Psoas muscle (tissue), 8 donors: Measurements from ENCODE around the gene LRRC71. TPM values are rescaled to one million over a fixed set of nuclear protein-coding genes. Genes with fewer than 3 reads are reported as not detected.

ENCODE experiments used
- ATAC-seq, 4 donors: fragments of 200-7000 bp; cut with Tn5 transposase; one replicate each; pipeline ENCODE4 v1.9.1; 2020; ENCODE audit warnings: moderate library complexity in 3 of 4, mild to moderate bottlenecking in 2 of 4
- DNase-seq, 2 donors: peaks; one replicate each; pipeline ENCODE4 v3.0.0-alpha.2; 2020
- H3K27ac ChIP-seq: fragments of 200-600 bp; one replicate; pipeline ENCODE4 v1.8.0; 2022
- H3K27me3 ChIP-seq, 3 donors: fragments of 200-600 bp in 1 of 3; one replicate each; pipeline versions ENCODE4 v1.6.1 to v1.8.0; 2013 to 2022; ENCODE audit warnings: low read length in 2 of 3, mild to moderate bottlenecking in 2 of 3, moderate library complexity in 1 of 3; ENCODE audit not compliant: insufficient read depth in 3 of 3
- H3K36me3 ChIP-seq, 2 donors: fragments of 200-600 bp in 1 of 2; one replicate each; pipeline versions ENCODE4 v1.6.1 to v1.8.0; 2013 to 2022; ENCODE audit warnings: low read depth in 1 of 2, mild to moderate bottlenecking in 1 of 2, moderate library complexity in 1 of 2; ENCODE audit not compliant: insufficient read depth in 1 of 2
- H3K4me1 ChIP-seq: fragments of 200-600 bp; one replicate; pipeline ENCODE4 v1.8.0; 2022
- H3K4me3 ChIP-seq: fragments of 200-600 bp; one replicate; pipeline ENCODE4 v1.8.0; 2022; ENCODE audit warnings: mild to moderate bottlenecking
- H3K9me3 ChIP-seq: fragments of 200-600 bp; one replicate; pipeline ENCODE4 v1.8.0; 2022
- WGBS, 3 donors: extraction: QIAGEN DNeasy Blood & Tissue Kit; methylation state at CpG; one replicate each; pipeline versions ENCODE4 v1.1.6 to v1.1.7; 2013; 5-methylcytosine and 5-hydroxymethylcytosine counted together
- intact Hi-C, 2 donors: fragments of 100-400 bp; cut with DNase I; formaldehyde crosslinking; loops; one replicate each; pipeline versions ENCODE4 v1.11.0 to v1.14.2; 2022
- polyA plus RNA-seq, 3 donors: library from polyadenylated mRNA; stranded (reverse); fragments of 200-250 nt; gene quantifications; one replicate each; pipeline ENCODE4 v1.2.3, GENCODE V29; 2013
- total RNA-seq, 4 donors: library from RNA; stranded (reverse); fragmentation: NEBNext Ultra II Directional in 2 of 4; extraction: Animal tissue kit (Norgen Biotek cat#: 25700) in 2 of 4; gene quantifications; one replicate each; pipeline versions ENCODE4 v1.2.1 to v1.2.4, GENCODE V29; 2021 to 2023
- TF ChIP-seq, protein P1 (sequence below): fragments of 200-600 bp; IDR thresholded peaks from one replicate; pipeline ENCODE4 v1.8.0; 2022; ENCODE audit warnings: antibody characterized with exemption
- donor health status: healthy with polysubstance abuse.
- donor health status: DM: no; HTN: no; CAD: no; lungs with moderate emphysema.
- donor health status: Bipolar disorder and iron deficiency.
- donor health status: healthy.
- donor health status: DM: yes; HTN: yes; CAD: no.
- donor health status: DM: no; HTN: no; CAD: no.
- donor health status: DM: no; HTN: no; CAD: no.
- donor health status: DM: yes; HTN: yes; CAD: no.

The LRRC71 gene
- total and polyA plus RNA-seq, 7 donors: 0.03 TPM; not detected in 5

- intact Hi-C loops: no loop called here
- no peak overlapping the region for H3K27ac ChIP-seq
- H3K27me3 ChIP-seq: peaks cover 0 to 84% (median 42%) of the 10 kb centered on the region in 3 donors
These were observed 2.7 kb downstream of the LRRC71 start for GRCh38 chr1:156922986-156923669.

DNA sequence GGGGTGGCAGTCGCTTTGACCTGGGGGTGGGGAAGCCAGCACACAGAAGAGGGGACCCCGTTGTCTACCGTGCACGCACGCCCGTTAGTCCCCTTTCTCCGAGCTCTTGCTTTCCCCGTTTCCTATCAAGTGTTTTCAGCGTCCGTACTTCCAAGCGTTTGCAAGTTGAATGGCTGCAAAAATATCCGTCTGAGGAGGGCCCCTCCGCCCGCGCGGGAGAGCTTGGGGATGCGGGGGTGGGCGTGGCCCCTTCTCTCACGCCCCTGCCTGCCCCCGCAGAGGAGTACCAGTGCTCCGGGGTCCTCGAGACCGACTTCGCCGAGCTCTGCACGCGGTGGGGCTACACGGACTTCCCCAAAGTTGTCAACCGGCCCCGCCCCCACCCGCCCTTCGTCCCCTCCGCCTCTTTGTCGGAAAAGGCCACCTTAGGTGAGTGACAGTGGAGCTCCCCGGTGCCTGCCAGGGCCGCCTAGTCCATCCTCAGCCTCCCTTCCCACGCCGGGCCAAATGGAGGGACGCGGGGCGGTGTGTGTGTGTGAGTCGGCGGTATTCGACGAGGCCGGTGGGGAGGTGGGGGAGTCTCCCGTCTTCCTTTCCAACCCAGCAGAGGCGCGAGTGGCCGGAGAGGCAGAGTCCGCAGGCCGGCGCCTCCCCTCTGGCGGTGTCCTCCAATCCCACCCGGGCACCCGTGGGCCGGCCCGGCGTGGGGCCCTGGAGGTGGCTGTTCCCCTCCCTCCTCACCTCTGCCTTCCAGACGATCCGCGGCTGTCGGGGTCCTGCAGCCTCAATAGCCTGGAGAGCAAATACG lies 3.4 kb downstream of the LRRC71 start:
- peak overlapping the region; percentile 28 for H3K4me3 ChIP-seq
- ATAC-seq: no peak
- no peaks in the 10 kb centered on the region for H3K9me3 ChIP-seq
- WGBS, 3 donors: 1 to 4% (median 4%) methylated on average over 46 to 64 of the region's 64 CpGs
- no peak overlapping the region for H3K27ac ChIP-seq
- H3K27me3 ChIP-seq: peaks cover 0 to 85% (median 42%) of the 10 kb centered on the region in 3 donors
- peaks cover 6% of the 10 kb centered on the region for H3K4me1 ChIP-seq
- no peak for DNase-seq
- intact Hi-C loops: no loop called here
- TF ChIP-seq, protein P1, sequence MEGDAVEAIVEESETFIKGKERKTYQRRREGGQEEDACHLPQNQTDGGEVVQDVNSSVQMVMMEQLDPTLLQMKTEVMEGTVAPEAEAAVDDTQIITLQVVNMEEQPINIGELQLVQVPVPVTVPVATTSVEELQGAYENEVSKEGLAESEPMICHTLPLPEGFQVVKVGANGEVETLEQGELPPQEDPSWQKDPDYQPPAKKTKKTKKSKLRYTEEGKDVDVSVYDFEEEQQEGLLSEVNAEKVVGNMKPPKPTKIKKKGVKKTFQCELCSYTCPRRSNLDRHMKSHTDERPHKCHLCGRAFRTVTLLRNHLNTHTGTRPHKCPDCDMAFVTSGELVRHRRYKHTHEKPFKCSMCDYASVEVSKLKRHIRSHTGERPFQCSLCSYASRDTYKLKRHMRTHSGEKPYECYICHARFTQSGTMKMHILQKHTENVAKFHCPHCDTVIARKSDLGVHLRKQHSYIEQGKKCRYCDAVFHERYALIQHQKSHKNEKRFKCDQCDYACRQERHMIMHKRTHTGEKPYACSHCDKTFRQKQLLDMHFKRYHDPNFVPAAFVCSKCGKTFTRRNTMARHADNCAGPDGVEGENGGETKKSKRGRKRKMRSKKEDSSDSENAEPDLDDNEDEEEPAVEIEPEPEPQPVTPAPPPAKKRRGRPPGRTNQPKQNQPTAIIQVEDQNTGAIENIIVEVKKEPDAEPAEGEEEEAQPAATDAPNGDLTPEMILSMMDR: no peak
- no peaks in the 10 kb centered on the region for H3K36me3 ChIP-seq

More at GRCh38 chr1:156922986-156923669, 2.7 kb downstream of the LRRC71 start:
- H3K36me3 ChIP-seq: no peaks in the 10 kb centered on the region
- peaks cover 6% of the 10 kb centered on the region for H3K4me1 ChIP-seq
- 12 to 21% (median 20%) methylated on average over 11 of the region's 11 CpGs for WGBS, 3 donors
- no peak overlapping the region for H3K4me3 ChIP-seq
- no peaks in the 10 kb centered on the region for H3K9me3 ChIP-seq
- DNase-seq (no peak), ATAC-seq (no peak)
- TF ChIP-seq, protein P1: no peak

DNA sequence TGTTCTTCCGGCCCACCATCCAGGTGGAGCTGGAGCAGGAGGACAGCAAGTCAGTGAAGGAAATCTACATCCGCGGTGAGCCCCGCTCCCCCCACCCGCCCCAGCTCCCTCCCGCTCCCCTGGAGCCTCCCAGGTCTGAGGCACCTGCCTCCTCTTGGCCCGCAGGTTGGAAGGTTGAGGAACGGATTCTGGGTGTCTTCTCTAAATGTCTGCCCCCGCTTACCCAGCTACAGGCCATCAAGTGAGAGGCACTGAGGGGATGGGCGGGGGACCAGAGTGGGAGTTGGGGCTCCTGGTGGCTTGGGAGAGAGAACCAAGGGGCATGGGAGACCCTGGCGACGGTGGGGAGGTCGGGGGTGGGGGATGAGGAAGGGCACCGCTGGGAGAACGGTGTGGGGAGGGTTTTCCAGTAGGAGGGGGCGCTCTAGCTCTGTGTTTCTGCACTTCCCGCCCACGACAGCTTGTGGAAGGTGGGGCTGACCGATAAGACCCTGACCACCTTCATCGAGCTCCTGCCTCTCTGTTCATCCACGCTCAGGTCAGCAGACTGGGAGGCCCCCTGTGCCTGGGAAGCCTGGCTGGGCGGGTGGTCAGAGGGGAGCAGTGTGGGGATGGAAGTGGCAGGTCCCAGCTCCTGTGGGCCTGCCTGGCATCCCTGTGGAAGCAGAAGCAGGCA lies 4.2 kb downstream of the LRRC71 start:
- WGBS, 3 donors: 39 to 48% (median 45%) methylated on average over 16 to 22 of the region's 22 CpGs
- H3K36me3 ChIP-seq: no peaks in the 10 kb centered on the region
- no peak overlapping the region for H3K4me3 ChIP-seq
- H3K27ac ChIP-seq: no peak overlapping the region
- no peak for DNase-seq
- no peak for ATAC-seq
- H3K9me3 ChIP-seq: no peaks in the 10 kb centered on the region
- TF ChIP-seq, protein P1: no peak
- peaks cover 0 to 91% (median 44%) of the 10 kb centered on the region in 3 donors for H3K27me3 ChIP-seq
- intact Hi-C loops: loop anchor here in 1 of 2 donors (5.0 kb wide), 1 partner anchor 87 kb away; no protein-coding TSS in a partner anchor
- H3K4me1 ChIP-seq: peaks cover 6% of the 10 kb centered on the region

DNA sequence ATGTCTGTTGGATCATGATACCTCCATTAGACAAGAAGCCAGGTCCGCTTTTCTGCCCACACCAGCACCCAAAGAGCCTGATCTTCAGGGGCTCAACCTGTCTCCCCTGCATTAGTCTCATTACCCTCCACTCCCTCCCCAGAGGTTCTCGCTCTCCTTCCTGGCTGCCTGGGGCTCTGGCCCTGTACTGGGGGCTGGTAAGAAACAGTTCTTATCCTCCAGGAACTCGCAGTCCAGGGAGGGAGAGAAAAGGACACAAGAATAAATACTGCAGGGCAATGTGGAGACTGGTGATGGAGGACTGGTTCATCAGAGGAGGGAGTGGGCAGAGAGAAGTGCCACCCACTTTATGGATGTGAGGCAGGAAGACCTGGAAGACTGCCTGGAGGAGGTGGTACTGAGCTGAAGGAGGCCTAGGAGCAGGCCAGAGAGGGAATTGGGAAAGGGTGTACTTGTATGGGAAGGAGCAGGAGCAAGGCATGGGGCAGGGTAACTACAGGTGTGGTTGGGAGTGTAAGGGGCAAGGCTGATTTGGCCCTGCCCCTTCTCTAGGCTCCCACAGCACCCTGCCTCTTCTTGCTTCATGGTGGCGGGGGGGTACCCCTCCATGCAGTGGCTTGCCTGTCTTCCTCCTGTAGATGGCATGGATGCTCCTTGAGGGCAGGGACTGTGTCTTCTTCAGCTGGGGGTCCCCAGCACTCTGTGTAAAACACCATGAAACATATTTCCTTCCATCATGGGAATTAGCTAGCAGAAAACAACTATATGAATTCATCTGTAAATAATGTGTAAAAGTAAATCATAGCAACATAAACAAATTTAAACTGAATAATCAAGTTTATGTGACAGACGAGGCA lies 5.0 kb downstream of the LRRC71 start:
- TF ChIP-seq, protein P1: no peak
- intact Hi-C loops: loop anchor here in 1 of 2 donors (5.0 kb wide), 1 partner anchor 88 kb away; no protein-coding TSS in a partner anchor
- DNase-seq: no peak

More for the DNA sequence above, 5.0 kb downstream of the LRRC71 start:
- no peak for ATAC-seq
- Histone ChIP-seq H3K27ac (no peak overlapping the region), H3K4me3 (no peak overlapping the region), H3K27me3 (peaks cover 0 to 90% (median 42%) of the 10 kb centered on the region in 3 donors), H3K4me1 (peaks cover 5% of the 10 kb centered on the region), H3K36me3 (no peaks in the 10 kb centered on the region), H3K9me3 (no peaks in the 10 kb centered on the region)
- 88 to 92% (median 92%) methylated on average over 5 of the region's 5 CpGs for WGBS, 3 donors
